ENCODE measurements around the gene VGLL4.
A peak's percentile ranks its signal among the peaks of the same experiment; 100 is the strongest.

The VGLL4 gene

GRCh38 chr3:11661827-11662226, 18.1 kb upstream of the VGLL4 start:
- peak; percentile 30 to 60 for DNase-seq
- no peak for TF ChIP-seq POLR2A (IDR thresholded peaks at IDR 0.05; ENCODE audit: low read length)
- TF ChIP-seq GATA1 (IDR thresholded peaks at IDR 0.05; ENCODE audit: low read depth, low read length) = no peak

- DNase-seq = no peak
- TF ChIP-seq GATA1 (IDR thresholded peaks at IDR 0.05; ENCODE audit: low read depth, low read length) (no peak), POLR2A (IDR thresholded peaks at IDR 0.05; ENCODE audit: low read length) (no peak)
Measured at GRCh38 chr3:11661052-11661656, 17.4 kb upstream of the VGLL4 start.

GRCh38 chr3:11660242-11660641, 16.5 kb upstream of the VGLL4 start:
- no peak for DNase-seq
- no peak for TF ChIP-seq POLR2A (IDR thresholded peaks at IDR 0.05; ENCODE audit: low read length)
- no peak for TF ChIP-seq GATA1 (IDR thresholded peaks at IDR 0.05; ENCODE audit: low read depth, low read length)

- no peak for DNase-seq
- TF ChIP-seq POLR2A (IDR thresholded peaks at IDR 0.05; ENCODE audit: low read length) (no peak), GATA1 (IDR thresholded peaks at IDR 0.05; ENCODE audit: low read depth, low read length) (no peak)
Measured at GRCh38 chr3:11658180-11658579, 14.5 kb upstream of the VGLL4 start.

- TF ChIP-seq GATA1 (IDR thresholded peaks at IDR 0.05; ENCODE audit: low read depth, low read length) = no peak
- TF ChIP-seq POLR2A (IDR thresholded peaks at IDR 0.05; ENCODE audit: low read length) = no peak
- peak; percentile 3 to 4 for DNase-seq
Measured at GRCh38 chr3:11655196-11655928, 11.6 kb upstream of the VGLL4 start.

- TF ChIP-seq POLR2A (IDR thresholded peaks at IDR 0.05; ENCODE audit: low read length) (no peak), GATA1 (IDR thresholded peaks at IDR 0.05; ENCODE audit: low read depth, low read length) (no peak)
Measured at GRCh38 chr3:11654166-11654565, 10.5 kb upstream of the VGLL4 start.

GRCh38 chr3:11653298-11654055, 9.8 kb upstream of the VGLL4 start:
- peak in 1 of 2 experiments; percentile 5 for DNase-seq
- TF ChIP-seq POLR2A (IDR thresholded peaks at IDR 0.05; ENCODE audit: low read length) (no peak), GATA1 (IDR thresholded peaks at IDR 0.05; ENCODE audit: low read depth, low read length) (no peak)

More at GRCh38 chr3:11654166-11654565, 10.5 kb upstream of the VGLL4 start:
- no peak for DNase-seq

- TF ChIP-seq GATA1 (IDR thresholded peaks at IDR 0.05; ENCODE audit: low read depth, low read length) (no peak), POLR2A (IDR thresholded peaks at IDR 0.05; ENCODE audit: low read length) (no peak)
- peak; percentile 48 to 67 for DNase-seq
Measured at GRCh38 chr3:11651900-11652299, 8.2 kb upstream of the VGLL4 start.

GRCh38 chr3:11651477-11651876, 7.8 kb upstream of the VGLL4 start:
- DNase-seq = no peak
- TF ChIP-seq POLR2A (IDR thresholded peaks at IDR 0.05; ENCODE audit: low read length) = no peak
- TF ChIP-seq GATA1 (IDR thresholded peaks at IDR 0.05; ENCODE audit: low read depth, low read length) = no peak

- TF ChIP-seq GATA1 (IDR thresholded peaks at IDR 0.05; ENCODE audit: low read depth, low read length) = no peak
- no peak for TF ChIP-seq POLR2A (IDR thresholded peaks at IDR 0.05; ENCODE audit: low read length)
- no peak for DNase-seq
Measured at GRCh38 chr3:11650391-11650790, 6.7 kb upstream of the VGLL4 start.

GRCh38 chr3:11648735-11649134, 5.0 kb upstream of the VGLL4 start:
- TF ChIP-seq POLR2A (IDR thresholded peaks at IDR 0.05; ENCODE audit: low read length) = no peak
- TF ChIP-seq GATA1 (IDR thresholded peaks at IDR 0.05; ENCODE audit: low read depth, low read length) = no peak
- DNase-seq = no peak

GRCh38 chr3:11643201-11643603, 513 bp downstream of the VGLL4 start:
- DNase-seq = peak; percentile 73 to 77

GRCh38 chr3:11642431-11643191, 1.1 kb downstream of the VGLL4 start:
- TF ChIP-seq GATA1 (IDR thresholded peaks at IDR 0.05; ENCODE audit: low read depth, low read length) (no peak), POLR2A (IDR thresholded peaks at IDR 0.05; ENCODE audit: low read length) (peak; percentile 67)
- DNase-seq = peak; percentile 78 to 80

More at GRCh38 chr3:11643201-11643603, 513 bp downstream of the VGLL4 start:
- no peak for TF ChIP-seq POLR2A (IDR thresholded peaks at IDR 0.05; ENCODE audit: low read length)
- TF ChIP-seq GATA1 (IDR thresholded peaks at IDR 0.05; ENCODE audit: low read depth, low read length) = no peak

Data from erythroblast (primary cell).